H1 (cell line): ENCODE data around the gene UGT1A9. TPM values are rescaled to one million over a fixed set of nuclear protein-coding genes. Genes with fewer than 3 reads are reported as not detected.

ENCODE experiments used
- ATF2 ChIP-seq: IDR thresholded peaks from 2 replicates; pipeline ENCODE4 v1.6.1; 2012; ENCODE audit warnings: low read length, inconsistent platforms
- CBX5 ChIP-seq: fragments of 300-800, 300-1000 bp; sonication (generic); IDR thresholded peaks from 2 replicates; pipeline ENCODE4 v1.7.1; 2016; ENCODE audit warnings: antibody characterized with exemption, low read length, low read depth
- CHD7 ChIP-seq: fragments of 300-600 bp; sonication (generic); IDR thresholded peaks from 2 replicates; pipeline ENCODE4 v1.7.1; 2012; ENCODE audit warnings: low read length, moderate library complexity, mild to moderate bottlenecking, inconsistent platforms; ENCODE audit not compliant: insufficient replicate concordance
- HDAC6 ChIP-seq: IDR thresholded peaks from one replicate; pipeline ENCODE4 v1.7.1; 2012; ENCODE audit warnings: low read depth, mild to moderate bottlenecking, inconsistent platforms, low read length, moderate library complexity
- RXRA ChIP-seq: IDR thresholded peaks from 2 replicates; pipeline ENCODE4 v1.6.1; 2011; ENCODE audit warnings: low read depth, mild to moderate bottlenecking, low read length, moderate library complexity; ENCODE audit not compliant: insufficient read depth
- polyA plus RNA-seq, 7 experiments: library from polyadenylated mRNA; depleted of rRNA in 3 of 7; stranded (reverse) in 5 of 7; unstranded in 2 of 7; fragments of >200 nt in 5 of 7; fragments of 200-250 nt in 2 of 7; gene quantifications; 1 replicate in 5 of 7; 2 replicates in 1 of 7; 4 replicates in 1 of 7; pipeline versions ENCODE4 v1.2.1 to v1.2.3, GENCODE V29; 2011 to 2013; ENCODE audit warnings: missing spikeins in 2 of 7, mixed read lengths in 2 of 7
- total RNA-seq: library from RNA; stranded (reverse); fragmentation: NEBNext Ultra II Directional; extraction: Animal tissue kit (Norgen Biotek cat#: 25700); gene quantifications from 2 replicates; pipeline ENCODE4 v1.2.1, GENCODE V29; 2021

The UGT1A9 gene
- total and polyA plus RNA-seq, 2 of the 8 experiments (the other 6 are each of a cell fraction or from before 2014, with no cell fraction given), result not detected

GRCh38 chr2:233684640-233685039 lies 12.9 kb downstream of the UGT1A9 start (continued):
- TF ChIP-seq CHD7 (no peak), HDAC6 (no peak), RXRA (no peak), CBX5 (no peak), ATF2 (no peak)
